GM04504 (cell line): ENCODE results near the gene PDCD10.

Source experiments
- DNase-seq: peaks from one replicate; pipeline ENCODE4 v3.0.0-alpha.2; 2012; ENCODE audit warnings: low read depth

PDCD10 gene

DNA sequence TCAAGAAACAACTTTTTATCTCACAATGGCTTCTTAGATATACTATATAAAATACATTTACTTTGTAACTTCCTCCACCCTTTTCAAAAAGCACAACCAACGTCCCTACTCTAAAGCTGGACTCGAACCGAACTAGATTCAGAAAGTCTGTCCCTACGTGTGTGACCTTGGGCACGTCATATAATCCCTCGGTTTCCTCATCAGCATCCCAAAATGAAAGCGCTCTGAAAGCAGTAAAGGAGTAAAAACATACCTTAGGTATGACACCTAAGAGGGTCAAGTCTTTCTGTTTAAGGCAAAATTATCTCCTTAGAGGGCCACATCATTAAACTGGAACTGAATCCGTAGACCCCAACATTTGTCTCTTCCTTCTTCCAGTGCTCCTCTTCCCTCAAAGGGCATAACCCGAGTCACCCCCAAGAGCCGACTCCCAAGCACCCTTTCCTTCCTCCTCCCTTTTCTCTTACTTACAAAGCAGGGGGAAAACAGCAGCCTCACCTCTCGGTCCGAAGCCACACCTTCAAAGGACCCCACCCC lies 663 bp downstream of the PDCD10 start:
- no peak for DNase-seq

DNA sequence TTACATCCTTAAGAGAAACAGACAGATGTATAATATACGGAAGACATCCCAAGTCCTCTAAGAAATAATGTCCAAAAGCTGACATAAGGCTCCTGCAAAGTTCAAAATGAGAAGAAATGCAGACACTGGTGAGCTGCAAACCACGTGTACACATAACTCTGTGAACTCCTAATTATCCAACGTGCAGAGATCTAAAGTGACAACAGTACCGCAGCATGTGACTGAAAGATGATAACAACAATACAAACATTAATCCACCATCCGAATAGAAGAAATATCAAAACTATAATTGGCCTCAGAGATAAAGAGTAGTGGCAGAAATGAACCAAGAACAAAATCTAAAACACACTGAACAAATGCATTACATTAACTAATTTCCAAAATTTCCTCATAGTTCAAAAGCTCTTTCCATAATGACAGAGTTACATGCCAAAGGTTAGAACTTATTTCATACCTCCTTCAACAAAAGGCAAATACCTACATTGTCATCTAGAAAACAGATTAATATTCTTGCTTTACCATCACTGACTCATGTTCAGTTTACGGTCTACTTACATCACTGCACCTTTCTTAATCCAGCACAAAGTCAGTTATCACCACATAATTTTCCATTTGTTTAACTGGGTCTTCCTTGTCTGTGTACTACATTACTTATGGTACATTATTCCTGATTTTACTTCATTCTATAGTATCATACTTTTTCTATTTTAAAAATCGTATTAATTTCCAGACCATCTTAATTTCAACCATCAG lies 2.2 kb downstream of the PDCD10 start:
- no peak for DNase-seq

GRCh38 chr3:167731393-167731792 lies 3.3 kb downstream of the PDCD10 start:
- no peak for DNase-seq

DNA sequence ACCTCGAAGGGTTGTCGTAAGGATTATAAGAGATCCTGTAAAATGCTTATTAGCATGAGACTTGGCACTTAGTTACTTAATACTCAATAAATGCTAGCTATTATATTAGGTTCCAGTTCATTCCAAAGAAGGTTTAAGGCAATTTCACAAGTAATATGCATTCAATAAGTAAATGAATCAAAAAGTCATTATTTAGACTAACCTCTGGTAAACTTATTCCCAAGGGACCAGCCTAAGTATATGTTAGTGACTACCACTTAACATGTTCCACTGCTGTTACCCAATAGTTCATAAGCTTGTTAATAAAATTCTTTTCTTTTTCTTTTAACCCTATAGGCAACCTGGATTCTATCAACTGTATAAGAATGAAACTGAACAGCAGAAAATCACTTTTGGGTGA lies 5.1 kb downstream of the PDCD10 start:
- no peak for DNase-seq

DNA sequence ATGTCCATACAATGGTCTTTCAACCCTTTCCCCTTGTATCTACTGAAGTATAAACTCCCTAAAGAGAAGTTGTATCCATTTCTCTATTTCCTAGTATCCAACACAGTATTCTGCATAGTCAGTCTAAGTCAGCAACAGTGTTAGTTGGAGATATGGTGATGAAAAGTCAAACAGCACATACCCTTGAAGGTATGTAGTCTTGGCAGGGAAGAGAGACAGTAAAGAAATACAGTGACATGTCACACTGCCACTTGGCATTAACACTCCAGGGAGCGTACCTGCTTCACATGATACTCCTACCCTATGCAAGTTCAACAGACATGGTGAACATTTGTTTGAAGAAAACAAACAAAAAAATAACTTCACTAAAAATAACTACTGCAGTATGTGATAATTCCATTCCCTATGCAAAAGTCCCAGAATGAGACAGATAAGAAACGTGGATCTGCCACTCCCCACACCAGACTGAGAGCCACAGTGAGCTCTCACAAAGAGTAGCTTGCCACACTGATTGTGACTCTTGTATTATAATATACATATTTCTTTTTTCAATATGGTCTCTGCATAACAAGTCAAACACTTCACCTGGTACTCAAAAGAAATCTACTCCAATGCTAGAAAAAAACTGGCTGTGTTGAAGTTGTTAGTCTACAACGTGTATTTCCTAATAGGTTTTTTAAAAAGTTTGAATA lies 5.9 kb downstream of the PDCD10 start:
- DNase-seq = no peak

GRCh38 chr3:167728176-167728575 lies 6.5 kb downstream of the PDCD10 start:
- peak; percentile 34 for DNase-seq

DNA sequence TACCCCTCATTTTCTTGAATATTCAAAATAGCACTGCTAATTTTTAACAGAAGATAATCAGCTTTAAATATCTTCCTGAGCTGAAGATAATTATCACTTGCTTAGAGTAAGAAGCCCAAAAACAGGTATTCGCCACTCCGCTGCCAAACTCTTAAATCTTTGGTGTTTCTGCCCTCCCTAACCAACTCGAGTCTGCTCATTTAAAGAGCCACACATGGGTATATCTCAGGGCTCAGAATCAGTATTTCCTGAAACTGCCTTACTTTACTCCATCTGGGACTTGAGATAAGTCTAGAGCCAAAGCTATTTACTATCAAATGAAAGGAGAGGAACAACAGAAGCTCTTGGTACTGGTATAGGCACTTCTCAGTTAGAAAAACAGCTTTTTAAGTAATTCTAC lies 10.8 kb downstream of the PDCD10 start:
- DNase-seq = no peak

- DNase-seq = no peak
These were observed 11.6 kb downstream of the PDCD10 start for GRCh38 chr3:167723025-167723512.

GRCh38 chr3:167718582-167718981 lies 16.1 kb downstream of the PDCD10 start:
- no peak for DNase-seq

- no peak for DNase-seq
These were observed 17.8 kb downstream of the PDCD10 start for GRCh38 chr3:167716920-167717319.

DNA sequence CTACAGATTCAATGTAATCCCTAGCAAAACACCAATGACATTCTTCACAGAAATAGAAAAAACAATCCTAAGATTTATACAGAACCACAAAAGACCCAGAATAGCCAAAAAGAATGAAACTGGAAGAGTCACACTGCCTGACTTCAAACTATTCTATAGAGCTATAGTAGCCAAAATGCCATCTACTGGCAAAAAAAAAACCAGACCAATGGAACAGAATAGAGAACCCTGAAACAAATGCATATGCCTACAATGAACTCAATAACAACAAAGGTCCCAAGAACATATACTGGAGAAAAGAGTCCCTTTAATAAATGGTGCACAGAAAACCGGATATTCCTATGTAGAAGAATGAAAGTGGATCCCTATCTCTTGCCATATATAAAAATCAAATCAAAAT lies 19.8 kb downstream of the PDCD10 start:
- no peak for DNase-seq

- no peak for DNase-seq
These were observed 22.2 kb downstream of the PDCD10 start for GRCh38 chr3:167712445-167712844.

DNA sequence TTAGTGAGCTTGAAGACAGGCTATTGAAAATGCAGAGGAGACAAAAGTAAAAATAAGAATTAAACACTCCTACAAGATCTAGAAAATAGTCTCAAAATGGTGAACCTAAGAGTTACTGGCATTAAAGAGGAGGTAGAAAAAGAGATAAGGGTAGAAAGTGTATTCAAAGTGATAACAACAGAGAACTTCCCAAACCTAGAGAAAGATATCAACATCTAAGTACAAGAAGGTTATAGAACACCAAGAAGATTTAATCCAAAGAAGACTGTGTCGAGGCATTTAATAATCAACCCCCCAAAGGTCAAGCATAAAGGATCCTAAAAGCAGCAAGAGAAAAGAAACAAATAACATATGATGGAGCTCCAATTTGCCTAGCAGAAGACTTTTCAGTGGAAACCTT lies 23.3 kb downstream of the PDCD10 start:
- DNase-seq = no peak

- no peak for DNase-seq
These were observed 24.1 kb downstream of the PDCD10 start for GRCh38 chr3:167710552-167710951.

DNA sequence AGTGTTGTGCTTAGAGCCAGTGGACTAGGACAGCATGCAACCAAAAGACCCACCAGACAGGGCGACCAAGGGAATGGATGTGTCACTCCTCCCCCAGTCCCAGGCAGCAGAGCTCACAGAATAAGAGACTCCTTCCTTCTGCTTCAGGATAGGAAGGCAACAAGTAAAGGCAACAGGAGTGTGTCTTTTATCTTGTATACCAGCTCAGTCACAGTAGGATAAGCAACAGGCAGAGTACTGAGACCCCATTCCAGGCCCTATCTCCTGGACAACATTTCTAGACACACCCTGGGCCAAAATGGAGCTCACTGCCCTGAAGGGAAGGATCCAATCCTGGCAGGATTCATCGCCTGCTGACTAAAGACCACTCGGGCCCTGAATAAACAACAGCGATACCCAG lies 25.0 kb downstream of the PDCD10 start:
- no peak for DNase-seq

DNA sequence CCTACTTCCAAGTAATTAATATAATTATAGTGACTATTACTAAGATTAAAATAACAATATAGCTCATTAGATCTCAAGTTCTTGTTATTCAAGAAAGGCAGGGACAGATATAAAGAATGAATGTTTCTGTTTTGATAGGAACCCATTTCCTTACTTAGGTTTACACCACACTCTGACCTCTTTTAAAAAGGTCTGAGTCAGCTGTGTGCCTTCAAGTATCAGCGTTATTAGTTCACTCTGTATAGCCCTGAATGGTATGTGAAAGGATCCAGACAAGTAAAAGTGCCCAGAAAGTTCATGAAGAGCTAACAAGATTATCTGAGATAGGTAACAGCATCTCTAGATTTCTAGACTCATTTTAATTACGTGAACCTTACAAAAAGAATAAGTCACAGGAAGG lies 28.9 kb downstream of the PDCD10 start:
- DNase-seq = no peak

DNA sequence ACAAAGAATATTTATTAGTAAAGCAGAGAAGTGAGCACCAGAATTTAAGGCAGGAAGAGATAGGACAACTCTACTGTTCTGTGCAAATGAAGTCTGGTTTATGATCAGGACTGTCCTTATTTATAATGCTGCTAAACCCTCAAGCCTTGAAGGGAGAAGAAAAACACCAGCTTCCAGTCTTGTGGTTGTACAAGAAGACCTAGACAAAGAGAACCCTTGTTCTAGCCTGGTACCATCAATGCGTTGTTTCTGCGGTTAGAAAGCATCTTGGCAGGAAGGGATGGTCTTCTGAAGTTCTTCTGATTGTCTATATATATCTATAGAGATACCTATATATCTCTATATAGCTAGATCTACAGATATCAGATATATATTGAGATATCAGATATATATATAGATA lies 33.8 kb downstream of the PDCD10 start:
- no peak for DNase-seq

- DNase-seq = no peak
These were observed 34.6 kb downstream of the PDCD10 start for GRCh38 chr3:167700046-167700445.

- no peak for DNase-seq
These were observed 40.6 kb downstream of the PDCD10 start for GRCh38 chr3:167694121-167694520.

DNA sequence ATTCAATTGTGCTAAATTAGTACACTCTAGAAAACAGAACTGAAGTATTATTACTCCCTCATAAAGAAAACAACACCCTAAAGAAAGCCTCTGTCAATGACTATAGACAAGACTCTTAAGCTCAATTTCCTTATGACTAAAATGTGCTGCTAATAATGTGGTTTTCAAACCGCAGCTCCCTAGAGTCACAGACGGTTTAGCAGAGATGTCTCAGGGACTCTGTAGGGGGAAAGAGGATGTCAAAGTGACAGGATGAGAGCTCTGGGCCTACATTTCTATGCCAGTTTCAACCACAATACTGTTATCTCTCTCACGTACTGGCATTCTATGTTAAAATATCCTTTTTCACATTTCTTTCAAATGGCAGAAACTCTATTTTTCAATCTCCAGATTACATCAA lies 43.3 kb downstream of the PDCD10 start:
- no peak for DNase-seq

DNA sequence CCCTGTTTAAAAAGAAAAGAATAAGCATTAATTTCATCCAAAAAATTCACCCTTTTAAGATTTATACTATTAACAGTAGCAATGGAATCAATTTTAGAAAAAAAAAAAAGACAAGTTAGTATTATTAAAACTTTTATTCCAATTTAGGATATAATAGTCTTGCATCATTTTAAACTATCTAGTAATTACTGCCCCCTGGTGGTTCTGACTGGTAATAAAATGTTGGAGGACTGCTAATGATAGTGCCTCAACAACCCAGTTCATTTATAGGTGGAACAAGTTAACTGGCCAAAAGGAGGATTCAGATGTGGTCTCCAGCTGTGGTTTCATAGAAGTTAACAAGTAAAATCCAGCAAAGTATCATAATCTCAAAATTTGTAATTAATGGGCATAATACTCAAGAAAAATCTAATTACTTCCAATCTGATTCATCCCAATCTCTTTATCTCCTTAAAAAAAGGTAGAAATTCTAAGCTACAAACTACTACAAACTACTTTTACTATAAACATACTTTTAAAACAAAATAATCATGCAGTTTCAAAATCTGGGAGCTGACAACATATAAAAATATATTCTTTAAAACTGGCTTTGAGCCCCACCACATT lies 50.2 kb downstream of the PDCD10 start:
- peak; percentile 26 for DNase-seq

DNA sequence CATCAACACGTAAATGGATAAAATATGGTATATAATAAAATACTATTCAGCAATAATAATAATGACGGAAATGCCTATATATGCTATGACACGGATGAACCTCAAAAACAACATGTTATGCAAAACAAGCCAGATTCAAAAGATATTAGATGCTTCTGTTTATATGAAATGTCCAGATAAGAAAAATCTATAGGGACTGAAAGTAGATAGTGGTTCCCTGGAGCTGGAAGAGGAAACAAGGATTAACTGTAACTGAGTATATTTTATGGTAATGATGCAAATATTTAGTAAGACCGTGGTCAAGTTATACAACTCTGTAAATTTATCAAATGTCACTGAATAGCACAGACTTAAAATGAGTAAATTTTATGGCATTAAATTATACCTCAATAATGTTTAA lies 55.2 kb downstream of the PDCD10 start:
- no peak for DNase-seq

GRCh38 chr3:167675848-167676247 lies 58.8 kb downstream of the PDCD10 start:
- no peak for DNase-seq
